H4 (cell line): ENCODE results near the gene CAV1. TPM values are rescaled to one million over a fixed set of nuclear protein-coding genes. Genes with fewer than 3 reads are reported as not detected.

Experiments used
- total RNA-seq: library from RNA; depleted of rRNA; stranded (reverse); fragments of >200 nt; shearing (Covaris generic); gene quantifications from 2 replicates; pipeline ENCODE4 v1.2.3, GENCODE V29; 2014; rRNA removed

Gene CAV1
- total RNA-seq, 1 experiment from 2014 or later = 218 TPM

Other genes starting within 250 kb of the CAV1 start
- gene CAV2, start 25.3 kb upstream of the CAV1 start, total RNA-seq = 59.4 and 67.2 TPM in 2 replicates
- gene MET, start 147.2 kb downstream of the CAV1 start, total RNA-seq = 51.1 and 67.7 TPM in 2 replicates